Measurements from ENCODE around the gene ZC3H4. TPM values are rescaled to one million over a fixed set of nuclear protein-coding genes. Genes with fewer than 3 reads are reported as not detected.

Gene ZC3H4
- 83.8 and 89.1 TPM in 2 replicates for total RNA-seq

- H3K27ac Mint-ChIP-seq, result peak within 1 kb of the TSS; percentile 100
- no peaks in the 10 kb centered on the region for H3K9me3 Mint-ChIP-seq
- POLR2A ChIA-PET, result interaction anchor here (0.5 to 4.9 kb wide), 55 partner anchors 9 to 1389 kb away, joined by 3 to 97 read pairs (median 5); partner anchors contain the start of genes AP2S1, CALM3, CCDC9 and DACT3
- no peak for TF ChIP-seq CTCF (IDR thresholded peaks at IDR 0.05)
- no peaks in the 10 kb centered on the region for H3K27me3 Mint-ChIP-seq
- DNase-seq (peak; percentile 98), ATAC-seq (ENCODE audit: low read depth) (peak; percentile 82)
- H3K4me3 Mint-ChIP-seq, result peak within 1 kb of the TSS; percentile 100
- intact Hi-C loops (cut with micrococcal nuclease), result loop anchor here (1.0 to 5.0 kb wide), 15 partner anchors 12 to 766 kb away; partner anchors contain the start of genes ARHGAP35, CCDC9, INAFM1 and PPP5C
- H3K36me3 Mint-ChIP-seq (ENCODE audit: low read depth), result peaks cover 33% of the 10 kb centered on the region
- CTCF ChIA-PET, result interaction anchor here (0.7 to 1.7 kb wide), 10 partner anchors 10 to 131 kb away, joined by 3 to 6 read pairs (median 4); no protein-coding TSS in a partner anchor
- H3K4me1 Mint-ChIP-seq, result peaks cover 38% of the 10 kb centered on the region
Measured at GRCh38 chr19:47112997-47113849, at the start of gene ZC3H4. TSS of gene ZC3H4 (minus strand) at chr19:47113776. CDS start at chr19:47112584, 1,192 bp downstream.

GRCh38 chr19:47161876-47162489, 48.4 kb upstream of the ZC3H4 start:
- Mint-ChIP-seq H3K27me3 (no peaks in the 10 kb centered on the region), H3K27ac (no peak overlapping the region), H3K9me3 (no peaks in the 10 kb centered on the region), H3K36me3 (ENCODE audit: low read depth) (peaks cover 47% of the 10 kb centered on the region), H3K4me3 (no peak overlapping the region), H3K4me1 (peaks cover 21% of the 10 kb centered on the region)
- ChIA-PET CTCF (interaction anchor here (1.4 kb wide), 1 partner anchor 82 kb away, joined by 5 read pairs; no protein-coding TSS in a partner anchor), POLR2A (interaction anchor here (0.6 kb wide), 1 partner anchor 39 kb away, joined by 9 read pairs; no protein-coding TSS in a partner anchor)
- no peak for ATAC-seq (ENCODE audit: low read depth)
- intact Hi-C loops (cut with micrococcal nuclease), result no loop called here
- DNase-seq, result no peak
- TF ChIP-seq CTCF (IDR thresholded peaks at IDR 0.05), result no peak

GRCh38 chr19:47158879-47159503, 45.4 kb upstream of the ZC3H4 start:
- no peak for TF ChIP-seq CTCF (IDR thresholded peaks at IDR 0.05)
- DNase-seq, result no peak
- H3K9me3 Mint-ChIP-seq, result no peaks in the 10 kb centered on the region
- intact Hi-C loops (cut with micrococcal nuclease), result loop anchor here (5.0 kb wide), 1 partner anchor 33 kb away; no protein-coding TSS in a partner anchor
- peak overlapping the region; percentile 4 for H3K27ac Mint-ChIP-seq
- H3K27me3 Mint-ChIP-seq, result no peaks in the 10 kb centered on the region
- peaks cover 51% of the 10 kb centered on the region for H3K36me3 Mint-ChIP-seq (ENCODE audit: low read depth)
- ChIA-PET POLR2A (interaction anchor here (0.6 to 1.4 kb wide), 3 partner anchors 20 to 97 kb away, joined by 3 to 6 read pairs (median 3); partner anchors contain the start of gene CCDC9), CTCF (interaction anchor here (0.9 to 3.6 kb wide), 3 partner anchors 52 to 86 kb away, joined by 3 to 17 read pairs (median 3); no protein-coding TSS in a partner anchor)
- ATAC-seq (ENCODE audit: low read depth), result no peak
- peaks cover 32% of the 10 kb centered on the region for H3K4me1 Mint-ChIP-seq
- no peak overlapping the region for H3K4me3 Mint-ChIP-seq

GRCh38 chr19:47158367-47158791, 44.8 kb upstream of the ZC3H4 start:
- ChIA-PET POLR2A (interaction anchor here (1.0 to 2.5 kb wide), 5 partner anchors 28 to 115 kb away, joined by 3 to 13 read pairs (median 6); partner anchors contain the start of genes CCDC9 and ZC3H4), CTCF (interaction anchor here (0.9 to 3.6 kb wide), 4 partner anchors 28 to 145 kb away, joined by 3 to 17 read pairs (median 3); no protein-coding TSS in a partner anchor)
- peaks cover 32% of the 10 kb centered on the region for H3K4me1 Mint-ChIP-seq
- peak overlapping the region; percentile 73 for H3K27ac Mint-ChIP-seq
- no peaks in the 10 kb centered on the region for H3K9me3 Mint-ChIP-seq
- H3K4me3 Mint-ChIP-seq, result peak overlapping the region; percentile 41
- ATAC-seq (ENCODE audit: low read depth) (no peak), DNase-seq (no peak)
- H3K27me3 Mint-ChIP-seq, result no peaks in the 10 kb centered on the region
- intact Hi-C loops (cut with micrococcal nuclease), result loop anchor here (5.0 kb wide), 1 partner anchor 34 kb away; no protein-coding TSS in a partner anchor
- peaks cover 53% of the 10 kb centered on the region for H3K36me3 Mint-ChIP-seq (ENCODE audit: low read depth)
- TF ChIP-seq CTCF (IDR thresholded peaks at IDR 0.05), result no peak
